K562 (cell line): ENCODE measurements around the gene INHBC. TPM values are rescaled to one million over a fixed set of nuclear protein-coding genes. Genes with fewer than 3 reads are reported as not detected.

Source experiments
- E2F3 ChIP-seq: fragments of 250-450 bp; sonication (Bioruptor Pico); IDR thresholded peaks from 2 replicates; pipeline ENCODE4 v1.4.0; 2020; ENCODE audit warnings: mild to moderate bottlenecking
- REST ChIP-seq, 2 experiments: fragments of 450-650 bp; formaldehyde crosslinking in 1 of 2; IDR thresholded peaks; 2 replicates each; pipeline versions ENCODE4 v1.4.0 to v1.6.1; 2014 to 2020; ENCODE audit warnings: mild to moderate bottlenecking in 2 of 2, borderline replicate concordance in 1 of 2, low read depth in 1 of 2
- ZFP91 ChIP-seq: sonication (generic); formaldehyde crosslinking; IDR thresholded peaks from 2 replicates; pipeline ENCODE4 v1.8.0; 2022; ENCODE audit warnings: mild to moderate bottlenecking, missing genetic modification reagents
- ZNF592 ChIP-seq: fragments of 450-650 bp; IDR thresholded peaks from 2 replicates; pipeline ENCODE4 v1.6.1; 2017; ENCODE audit warnings: antibody characterized with exemption, mild to moderate bottlenecking
- polyA plus RNA-seq, 8 experiments: library from polyadenylated mRNA; depleted of rRNA in 4 of 8; stranded (reverse) in 5 of 8; unstranded in 3 of 8; fragments of >200 nt; fragmentation: Nextera tagmentation in 2 of 8; fragmentation: Illumina TruSeq in 1 of 8; extraction: Ambion mirVana in 2 of 8; extraction: Trizol in 1 of 8; gene quantifications; 2 replicates each; pipeline versions ENCODE4 v1.2.1 to v1.2.3, GENCODE V29; 2011 to 2014; ENCODE audit warnings: inconsistent platforms in 1 of 8, missing spikeins in 1 of 8
- total RNA-seq, 7 experiments: library from RNA; depleted of rRNA in 6 of 7; stranded (reverse); fragments of >200 nt in 6 of 7; fragmentation: Illumina TruSeq in 2 of 7; extraction: Trizol in 2 of 7; gene quantifications; 2 replicates each; pipeline versions ENCODE4 v1.2.1 to v1.2.3, GENCODE V29; 2011 to 2021; ENCODE audit warnings: low replicate concordance in 1 of 7

The INHBC gene
- total and polyA plus RNA-seq, 9 of the 15 experiments (the other 6 are each of a cell fraction or from before 2014, with no cell fraction given): 0.07 to 0.24 (median 0.15) TPM; not detected in 4

GRCh38 chr12:57430931-57431566 lies 3.5 kb upstream of the INHBC start, which contains the start of gene R3HDM2 (continued):
- TF ChIP-seq ZNF592: peak; percentile 71
- TF ChIP-seq REST (IDR thresholded peaks at IDR 0.05; ENCODE audit: borderline replicate concordance): no peak
- no peak for TF ChIP-seq REST (CRISPR knock-in tag; IDR thresholded peaks at IDR 0.05; ENCODE audit: low read depth)
- peak; percentile 85; the same call in 1 of the 2 replicates for TF ChIP-seq E2F3 (CRISPR knock-in tag)
- TF ChIP-seq ZFP91 (CRISPR knock-in tag): 0 out of 2 replicates have a peak, but pooled peaks have one; percentile 76
- TF ChIP-seq, all 486 proteins: peak for 154
